Neural cell (in vitro differentiated cells): Measurements from ENCODE around the gene ZNF268.

Experiments
- CTCF ChIP-seq: fragments of 450-650 bp; IDR thresholded peaks from 2 replicates; pipeline ENCODE4 v1.5.1; 2014; ENCODE audit warnings: antibody characterized with exemption, mild to moderate bottlenecking, moderate library complexity; ENCODE audit not compliant: poor library complexity, severe bottlenecking
- MXI1 ChIP-seq: fragments of 450-650 bp; conservative IDR thresholded peaks from 2 replicates; pipeline ENCODE4 v1.6.1; 2014; ENCODE audit warnings: antibody characterized with exemption, mild to moderate bottlenecking; ENCODE audit not compliant: poor library complexity, severe bottlenecking
- POLR2AphosphoS5 ChIP-seq: IDR thresholded peaks from 2 replicates; pipeline ENCODE4 v1.6.1; 2012

GRCh38 chr12:133233993-133234564, 52.8 kb downstream of the ZNF268 start:
- no peak for TF ChIP-seq CTCF
- TF ChIP-seq MXI1, result no peak
- TF ChIP-seq POLR2AphosphoS5, result no peak
